Psoas muscle (tissue), 8 donors: ENCODE data around the gene FTO. TPM values are rescaled to one million over a fixed set of nuclear protein-coding genes. Genes with fewer than 3 reads are reported as not detected.
A peak's percentile ranks its signal among the peaks of the same experiment; 100 is the strongest.

Experiments used
- ATAC-seq, 4 donors: fragments of 200-7000 bp; cut with Tn5 transposase; one replicate each; pipeline ENCODE4 v1.9.1; 2020; ENCODE audit warnings: moderate library complexity in 3 of 4, mild to moderate bottlenecking in 2 of 4
- DNase-seq, 2 donors: peaks; one replicate each; pipeline ENCODE4 v3.0.0-alpha.2; 2020
- H3K27ac ChIP-seq: fragments of 200-600 bp; one replicate; pipeline ENCODE4 v1.8.0; 2022
- H3K27me3 ChIP-seq, 3 donors: fragments of 200-600 bp in 1 of 3; one replicate each; pipeline versions ENCODE4 v1.6.1 to v1.8.0; 2013 to 2022; ENCODE audit warnings: low read length in 2 of 3, mild to moderate bottlenecking in 2 of 3, moderate library complexity in 1 of 3; ENCODE audit not compliant: insufficient read depth in 3 of 3
- H3K36me3 ChIP-seq, 2 donors: fragments of 200-600 bp in 1 of 2; one replicate each; pipeline versions ENCODE4 v1.6.1 to v1.8.0; 2013 to 2022; ENCODE audit warnings: low read depth in 1 of 2, mild to moderate bottlenecking in 1 of 2, moderate library complexity in 1 of 2; ENCODE audit not compliant: insufficient read depth in 1 of 2
- H3K4me1 ChIP-seq: fragments of 200-600 bp; one replicate; pipeline ENCODE4 v1.8.0; 2022
- H3K4me3 ChIP-seq: fragments of 200-600 bp; one replicate; pipeline ENCODE4 v1.8.0; 2022; ENCODE audit warnings: mild to moderate bottlenecking
- H3K9me3 ChIP-seq: fragments of 200-600 bp; one replicate; pipeline ENCODE4 v1.8.0; 2022
- WGBS, 3 donors: extraction: QIAGEN DNeasy Blood & Tissue Kit; methylation state at CpG; one replicate each; pipeline versions ENCODE4 v1.1.6 to v1.1.7; 2013; 5-methylcytosine and 5-hydroxymethylcytosine counted together
- intact Hi-C, 2 donors: fragments of 100-400 bp; cut with DNase I; formaldehyde crosslinking; loops; one replicate each; pipeline versions ENCODE4 v1.11.0 to v1.14.2; 2022
- polyA plus RNA-seq, 3 donors: library from polyadenylated mRNA; stranded (reverse); fragments of 200-250 nt; gene quantifications; one replicate each; pipeline ENCODE4 v1.2.3, GENCODE V29; 2013
- total RNA-seq, 4 donors: library from RNA; stranded (reverse); fragmentation: NEBNext Ultra II Directional in 2 of 4; extraction: Animal tissue kit (Norgen Biotek cat#: 25700) in 2 of 4; gene quantifications; one replicate each; pipeline versions ENCODE4 v1.2.1 to v1.2.4, GENCODE V29; 2021 to 2023
- TF ChIP-seq, protein P1 (sequence below): fragments of 200-600 bp; IDR thresholded peaks from one replicate; pipeline ENCODE4 v1.8.0; 2022; ENCODE audit warnings: antibody characterized with exemption
- donor health status: healthy with polysubstance abuse.
- donor health status: DM: no; HTN: no; CAD: no; lungs with moderate emphysema.
- donor health status: Bipolar disorder and iron deficiency.
- donor health status: healthy.
- donor health status: DM: yes; HTN: yes; CAD: no.
- donor health status: DM: no; HTN: no; CAD: no.
- donor health status: DM: no; HTN: no; CAD: no.
- donor health status: DM: yes; HTN: yes; CAD: no.

Gene FTO
- total and polyA plus RNA-seq, 7 donors, result 14.2 to 67.6 (median 47.4) TPM

DNA sequence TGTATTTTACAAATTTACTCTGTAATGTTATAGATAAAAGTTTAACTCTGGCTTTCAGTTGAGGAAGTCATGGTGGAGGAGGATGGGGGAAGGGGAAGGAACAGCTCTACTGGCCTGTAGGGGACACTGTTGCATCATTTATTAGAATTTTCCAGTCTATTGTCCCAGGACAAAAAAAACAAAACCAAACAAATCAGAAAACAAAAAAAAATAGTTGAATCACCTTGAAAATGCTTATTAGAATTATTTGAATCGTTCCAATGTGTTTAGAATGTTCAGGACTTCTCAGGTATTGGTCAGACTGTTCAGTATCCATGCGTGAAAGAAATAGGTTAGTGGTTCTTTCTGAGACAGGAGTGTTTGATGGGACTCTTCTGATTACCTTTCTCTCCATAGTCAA is 242.0 kb downstream of the FTO start:
- no peak overlapping the region for H3K4me3 ChIP-seq
- H3K9me3 ChIP-seq, result no peaks in the 10 kb centered on the region
- H3K27ac ChIP-seq, result no peak overlapping the region
- intact Hi-C loops, result loop anchor here (5.0 to 10.0 kb wide), 3 partner anchors 339 to 989 kb away; partner anchors contain the start of genes IRX5 (in 2 of the 2) and IRX3 (in 1 of the 2)
- WGBS, 3 donors, result 59 to 74% (median 60%) methylated on average over 2 of the region's 2 CpGs
- TF ChIP-seq, protein P1, sequence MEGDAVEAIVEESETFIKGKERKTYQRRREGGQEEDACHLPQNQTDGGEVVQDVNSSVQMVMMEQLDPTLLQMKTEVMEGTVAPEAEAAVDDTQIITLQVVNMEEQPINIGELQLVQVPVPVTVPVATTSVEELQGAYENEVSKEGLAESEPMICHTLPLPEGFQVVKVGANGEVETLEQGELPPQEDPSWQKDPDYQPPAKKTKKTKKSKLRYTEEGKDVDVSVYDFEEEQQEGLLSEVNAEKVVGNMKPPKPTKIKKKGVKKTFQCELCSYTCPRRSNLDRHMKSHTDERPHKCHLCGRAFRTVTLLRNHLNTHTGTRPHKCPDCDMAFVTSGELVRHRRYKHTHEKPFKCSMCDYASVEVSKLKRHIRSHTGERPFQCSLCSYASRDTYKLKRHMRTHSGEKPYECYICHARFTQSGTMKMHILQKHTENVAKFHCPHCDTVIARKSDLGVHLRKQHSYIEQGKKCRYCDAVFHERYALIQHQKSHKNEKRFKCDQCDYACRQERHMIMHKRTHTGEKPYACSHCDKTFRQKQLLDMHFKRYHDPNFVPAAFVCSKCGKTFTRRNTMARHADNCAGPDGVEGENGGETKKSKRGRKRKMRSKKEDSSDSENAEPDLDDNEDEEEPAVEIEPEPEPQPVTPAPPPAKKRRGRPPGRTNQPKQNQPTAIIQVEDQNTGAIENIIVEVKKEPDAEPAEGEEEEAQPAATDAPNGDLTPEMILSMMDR, result peak; percentile 79
- no peaks in the 10 kb centered on the region for H3K36me3 ChIP-seq
- H3K4me1 ChIP-seq, result peaks cover 14% of the 10 kb centered on the region
- DNase-seq (no peak), ATAC-seq (peak; percentile 69 to 93 (median 80))
- H3K27me3 ChIP-seq, result no peaks in the 10 kb centered on the region

DNA sequence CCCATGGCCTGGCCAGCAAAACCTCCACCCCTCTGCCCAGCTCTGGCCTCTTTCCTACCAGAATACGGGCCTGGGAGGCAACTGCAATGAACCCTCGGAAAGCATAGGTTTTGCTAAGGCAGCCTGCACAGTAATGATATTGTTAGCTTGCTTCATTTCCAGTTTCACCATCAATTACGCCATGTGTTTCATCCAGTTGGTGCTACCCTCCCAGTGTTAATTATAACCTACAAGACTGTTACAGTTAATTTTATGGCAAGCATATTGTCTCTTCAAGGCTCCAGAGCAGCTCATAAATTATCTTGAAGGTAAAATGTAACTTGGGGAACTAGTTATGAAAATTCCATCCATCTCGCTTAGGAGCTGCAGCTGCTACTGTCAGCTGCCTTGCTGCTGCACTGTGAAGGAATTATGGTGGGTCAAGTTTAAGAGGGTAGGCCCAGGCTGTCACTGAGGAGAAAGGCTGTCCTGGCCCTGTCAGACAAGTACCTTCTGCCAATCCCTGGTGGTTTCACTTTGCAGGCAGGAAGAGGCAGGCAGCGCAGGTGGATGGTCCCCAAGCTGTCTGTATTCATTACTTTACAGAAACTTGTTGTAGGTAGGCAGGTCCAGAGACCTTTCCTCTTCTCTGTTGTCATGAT is 242.9 kb downstream of the FTO start:
- ATAC-seq, result peak in 3 of 4 donors; percentile 75 to 82 (median 80)
- Histone ChIP-seq H3K4me1 (peaks cover 14% of the 10 kb centered on the region), H3K36me3 (no peaks in the 10 kb centered on the region), H3K9me3 (no peaks in the 10 kb centered on the region), H3K27me3 (no peaks in the 10 kb centered on the region), H3K4me3 (no peak overlapping the region), H3K27ac (peak overlapping the region; percentile 43)
- intact Hi-C loops, result loop anchor here (5.0 to 10.0 kb wide), 3 partner anchors 338 to 988 kb away; partner anchors contain the start of genes IRX5 (in 2 of the 2) and IRX3 (in 1 of the 2)
- 38 to 85% (median 63%) methylated on average over 5 of the region's 5 CpGs for WGBS, 3 donors
- no peak for DNase-seq
- TF ChIP-seq, protein P1, result no peak

- Histone ChIP-seq H3K4me3 (no peak overlapping the region), H3K4me1 (peaks cover 18% of the 10 kb centered on the region), H3K9me3 (no peaks in the 10 kb centered on the region), H3K36me3 (no peaks in the 10 kb centered on the region), H3K27me3 (no peaks in the 10 kb centered on the region), H3K27ac (no peak overlapping the region)
- WGBS, 3 donors, result 93 to 95% (median 94%) methylated on average over 7 of the region's 7 CpGs
- DNase-seq, result no peak
- ATAC-seq, result no peak
- TF ChIP-seq, protein P1, result no peak
- intact Hi-C loops, result loop anchor here (5.0 to 10.0 kb wide), 3 partner anchors 337 to 987 kb away; partner anchors contain the start of genes IRX5 (in 2 of the 2) and IRX3 (in 1 of the 2)
These were observed 243.7 kb downstream of the FTO start for GRCh38 chr16:53947642-53948041.

- 80 to 86% (median 84%) methylated on average over 4 of the region's 4 CpGs for WGBS, 3 donors
These were observed 244.4 kb downstream of the FTO start for GRCh38 chr16:53948326-53948725.

More at GRCh38 chr16:53948326-53948725, 244.4 kb downstream of the FTO start:
- peaks cover 18% of the 10 kb centered on the region for H3K4me1 ChIP-seq
- no peaks in the 10 kb centered on the region for H3K27me3 ChIP-seq
- intact Hi-C loops, result loop anchor here (5.0 to 10.0 kb wide), 3 partner anchors 336 to 986 kb away; partner anchors contain the start of genes IRX5 (in 2 of the 2) and IRX3 (in 1 of the 2)
- TF ChIP-seq, protein P1, result no peak
- no peaks in the 10 kb centered on the region for H3K9me3 ChIP-seq
- no peak overlapping the region for H3K4me3 ChIP-seq
- no peaks in the 10 kb centered on the region for H3K36me3 ChIP-seq
- no peak overlapping the region for H3K27ac ChIP-seq
- ATAC-seq (no peak), DNase-seq (no peak)
